Measurements from ENCODE around the gene NCKIPSD.

NCKIPSD gene

DNA sequence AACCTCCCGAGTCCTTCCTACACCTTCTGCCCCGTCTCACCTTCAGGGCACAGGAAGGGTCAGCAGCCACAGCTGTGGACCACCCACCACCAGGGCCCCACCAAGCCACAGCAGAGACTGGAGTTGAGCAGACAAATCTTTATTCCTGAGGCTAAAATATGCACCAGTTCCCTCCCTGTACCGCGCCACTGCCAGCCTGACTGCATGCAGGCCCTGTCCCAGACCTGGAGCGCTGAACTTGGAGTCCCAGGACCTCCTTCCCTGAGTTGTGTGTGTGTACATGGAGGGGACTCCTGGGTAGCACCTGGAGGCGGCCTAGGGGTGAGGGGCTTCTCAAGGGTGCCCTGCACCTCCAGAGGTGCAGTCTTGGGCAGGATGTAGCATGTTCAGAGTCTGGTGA, 60.1 kb downstream of the NCKIPSD start:
- no peak for TF ChIP-seq CTCF (IDR thresholded peaks at IDR 0.05; ENCODE audit: low read depth, low read length)
- TF ChIP-seq POLR2A (IDR thresholded peaks at IDR 0.05; ENCODE audit: extremely low read depth, insufficient read length): no peak
- TF ChIP-seq MYC (IDR thresholded peaks at IDR 0.05; ENCODE audit: low read depth, low read length): no peak
- no peak for TF ChIP-seq MAX (IDR thresholded peaks at IDR 0.05; ENCODE audit: low read depth, low read length)

GRCh38 chr3:48624767-48625166, 60.9 kb downstream of the NCKIPSD start:
- no peak overlapping the region for H3K4me3 ChIP-seq (ENCODE audit: low read depth, low read length)
- TF ChIP-seq MYC (IDR thresholded peaks at IDR 0.05; ENCODE audit: low read depth, low read length) (no peak), MAX (IDR thresholded peaks at IDR 0.05; ENCODE audit: low read depth, low read length) (no peak), CTCF (IDR thresholded peaks at IDR 0.05; ENCODE audit: low read depth, low read length) (no peak), POLR2A (IDR thresholded peaks at IDR 0.05; ENCODE audit: extremely low read depth, insufficient read length) (no peak)
- DNase-seq (ENCODE audit: low read depth): no peak

More for the DNA sequence above, 60.1 kb downstream of the NCKIPSD start:
- DNase-seq (ENCODE audit: low read depth): no peak
- H3K4me3 ChIP-seq (ENCODE audit: low read depth, low read length): no peak overlapping the region

DNA sequence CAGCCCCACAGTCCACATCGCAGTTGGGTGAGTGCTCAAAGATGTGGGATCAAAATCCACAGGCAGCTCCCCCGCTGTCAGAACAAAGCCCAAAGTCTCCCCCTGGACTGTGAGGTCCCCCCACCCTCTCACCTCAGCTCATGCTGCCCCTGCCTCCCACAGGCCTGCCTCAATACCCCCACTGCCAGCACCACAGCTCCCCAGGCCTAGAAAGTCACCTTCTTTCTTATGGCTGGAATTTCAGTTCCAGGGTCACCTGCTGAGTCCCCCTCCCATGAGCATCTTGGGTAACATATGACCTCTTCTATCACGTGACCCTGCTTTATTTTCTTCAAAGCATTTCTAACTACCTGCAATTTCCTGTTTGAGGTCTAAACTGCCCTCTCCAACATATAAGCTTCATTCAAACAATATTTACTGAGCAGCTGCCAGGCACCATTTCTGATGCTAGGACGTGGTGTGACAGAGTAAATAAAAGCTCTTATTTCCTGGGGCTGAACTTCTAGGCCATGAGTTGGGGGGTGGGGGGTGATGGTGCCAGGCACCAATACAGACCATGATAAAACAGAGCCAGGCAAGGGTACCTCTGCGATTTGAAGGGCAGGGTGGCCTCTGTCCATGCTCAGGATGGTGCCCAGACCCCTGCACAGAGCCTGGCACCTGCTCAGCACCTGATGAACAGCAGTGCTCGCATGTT, 61.7 kb downstream of the NCKIPSD start:
- no peak overlapping the region for H3K4me3 ChIP-seq (ENCODE audit: low read depth, low read length)
- DNase-seq (ENCODE audit: low read depth): no peak
- no peak for TF ChIP-seq MYC (IDR thresholded peaks at IDR 0.05; ENCODE audit: low read depth, low read length)
- no peak for TF ChIP-seq CTCF (IDR thresholded peaks at IDR 0.05; ENCODE audit: low read depth, low read length)
- no peak for TF ChIP-seq POLR2A (IDR thresholded peaks at IDR 0.05; ENCODE audit: extremely low read depth, insufficient read length)
- no peak for TF ChIP-seq MAX (IDR thresholded peaks at IDR 0.05; ENCODE audit: low read depth, low read length)
